Measurements from ENCODE around the gene RAB40C.

GRCh38 chr16:595094-595528 is 5.2 kb downstream of the RAB40C start:
- TF ChIP-seq CTCF (IDR thresholded peaks at IDR 0.05; ENCODE audit: low read length) (no peak), EZH2phosphoT487 (IDR thresholded peaks at IDR 0.05; ENCODE audit: low read length) (no peak)

All from MM.1S (cell line).